ENCODE results near the gene COTL1. TPM values are rescaled to one million over a fixed set of nuclear protein-coding genes. Genes with fewer than 3 reads are reported as not detected.

Gene COTL1
- total RNA-seq, 2 experiments from 2014 or later = 125 to 232 TPM

DNA sequence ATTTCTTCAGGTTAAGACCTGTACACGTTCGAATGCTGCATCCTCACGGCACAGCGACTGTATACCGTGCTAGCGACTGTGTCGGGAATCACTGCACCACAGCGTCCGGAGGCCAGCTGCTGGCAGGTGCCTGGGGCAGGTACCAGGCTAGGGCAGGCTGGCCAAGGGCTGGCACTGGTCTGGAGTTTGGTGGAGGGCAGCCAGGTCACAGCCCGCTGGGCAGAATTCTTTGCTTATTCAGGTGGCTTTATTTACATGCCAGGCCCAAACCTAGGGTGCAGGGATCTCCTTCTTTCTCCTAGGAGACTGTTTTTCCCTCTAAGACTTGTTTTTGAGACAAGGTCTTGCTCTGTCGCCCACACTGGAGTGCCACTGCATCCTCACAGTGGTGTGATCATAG is 37.9 kb downstream of the COTL1 start:
- H4K20me1 ChIP-seq (ENCODE audit: insufficient read depth, low read length) = peaks cover 8% of the 10 kb centered on the region; the same call in 1 of the 2 replicates
- H3K79me2 ChIP-seq (ENCODE audit: insufficient read depth, low read depth, low read length) = peaks cover 38% of the 10 kb centered on the region
- no peak for DNase-seq (ENCODE audit: low spot score)
- no peak overlapping the region for H3K27ac ChIP-seq (ENCODE audit: low read depth, low read length, poor library complexity, severe bottlenecking)
- H3K4me2 ChIP-seq (ENCODE audit: low read length) = no peak overlapping the region
- peaks cover 78% of the 10 kb centered on the region for H3K36me3 ChIP-seq (ENCODE audit: insufficient read depth, low read length)
- H3K4me1 ChIP-seq (ENCODE audit: insufficient read depth, low read length, poor library complexity, severe bottlenecking) = peaks cover 7% of the 10 kb centered on the region
- H3K9me2 ChIP-seq (ENCODE audit: insufficient read depth, low read length) = no peaks in the 10 kb centered on the region
- H2AFZ ChIP-seq (ENCODE audit: low read length) = no peak overlapping the region
- TF ChIP-seq, protein P1, sequence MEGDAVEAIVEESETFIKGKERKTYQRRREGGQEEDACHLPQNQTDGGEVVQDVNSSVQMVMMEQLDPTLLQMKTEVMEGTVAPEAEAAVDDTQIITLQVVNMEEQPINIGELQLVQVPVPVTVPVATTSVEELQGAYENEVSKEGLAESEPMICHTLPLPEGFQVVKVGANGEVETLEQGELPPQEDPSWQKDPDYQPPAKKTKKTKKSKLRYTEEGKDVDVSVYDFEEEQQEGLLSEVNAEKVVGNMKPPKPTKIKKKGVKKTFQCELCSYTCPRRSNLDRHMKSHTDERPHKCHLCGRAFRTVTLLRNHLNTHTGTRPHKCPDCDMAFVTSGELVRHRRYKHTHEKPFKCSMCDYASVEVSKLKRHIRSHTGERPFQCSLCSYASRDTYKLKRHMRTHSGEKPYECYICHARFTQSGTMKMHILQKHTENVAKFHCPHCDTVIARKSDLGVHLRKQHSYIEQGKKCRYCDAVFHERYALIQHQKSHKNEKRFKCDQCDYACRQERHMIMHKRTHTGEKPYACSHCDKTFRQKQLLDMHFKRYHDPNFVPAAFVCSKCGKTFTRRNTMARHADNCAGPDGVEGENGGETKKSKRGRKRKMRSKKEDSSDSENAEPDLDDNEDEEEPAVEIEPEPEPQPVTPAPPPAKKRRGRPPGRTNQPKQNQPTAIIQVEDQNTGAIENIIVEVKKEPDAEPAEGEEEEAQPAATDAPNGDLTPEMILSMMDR (conservative IDR thresholded peaks at IDR 0.05; ENCODE audit: low read length) = no peak
- TF ChIP-seq EZH2phosphoT487 (IDR thresholded peaks at IDR 0.05; ENCODE audit: borderline replicate concordance, low read depth, low read length) = no peak
- H3K4me3 ChIP-seq (ENCODE audit: low read depth, low read length, poor library complexity, severe bottlenecking) = no peak overlapping the region
- no peaks in the 10 kb centered on the region for H3K9me3 ChIP-seq (ENCODE audit: low read length)
- BruUV-seq (replicated peaks) = no TSS peak
- ChIA-PET CTCF (ENCODE audit: unreplicated experiment) (interaction anchor here (0.6 kb wide), 1 partner anchor 58 kb away, joined by 3 read pairs; no protein-coding TSS in a partner anchor), POLR2A (no interaction called here)
- intact Hi-C loops (cut with micrococcal nuclease; ENCODE audit: unreplicated experiment) = no loop called here

DNA sequence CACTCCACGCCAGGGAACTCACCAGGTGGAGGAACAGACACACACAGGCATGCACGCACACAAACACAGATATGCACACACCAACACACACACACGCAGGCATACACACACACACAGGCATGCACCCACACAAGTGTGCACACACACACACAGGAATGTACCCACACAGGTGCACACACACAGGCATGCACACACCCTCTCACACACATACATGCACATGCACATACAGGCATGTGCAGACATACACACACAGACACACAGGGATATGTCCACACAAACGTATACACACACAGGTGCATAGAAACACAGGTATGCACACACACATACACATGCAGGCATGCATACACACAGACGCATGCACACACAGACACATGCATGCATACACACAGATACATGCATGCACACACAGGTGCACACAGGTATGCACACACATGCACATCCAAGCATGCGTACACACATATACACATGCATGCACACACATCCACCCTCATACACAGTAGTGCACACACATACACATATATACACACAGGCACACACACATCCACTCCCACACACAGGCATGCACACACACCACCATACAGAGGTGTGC is 39.2 kb downstream of the COTL1 start:
- peaks cover 74% of the 10 kb centered on the region for H3K36me3 ChIP-seq (ENCODE audit: insufficient read depth, low read length)
- ChIA-PET POLR2A (no interaction called here), CTCF (ENCODE audit: unreplicated experiment) (no interaction called here)
- no peaks in the 10 kb centered on the region for H3K9me3 ChIP-seq (ENCODE audit: low read length)
- H3K9me2 ChIP-seq (ENCODE audit: insufficient read depth, low read length) = no peaks in the 10 kb centered on the region
- H2AFZ ChIP-seq (ENCODE audit: low read length) = no peak overlapping the region
- DNase-seq (ENCODE audit: low spot score) = no peak
- no peak overlapping the region for H3K27ac ChIP-seq (ENCODE audit: low read depth, low read length, poor library complexity, severe bottlenecking)
- H4K20me1 ChIP-seq (ENCODE audit: insufficient read depth, low read length) = 0 out of 2 replicates have a peak, but pooled peaks cover 4% of the 10 kb centered on the region
- no peak overlapping the region for H3K4me2 ChIP-seq (ENCODE audit: low read length)
- no peak overlapping the region for H3K4me3 ChIP-seq (ENCODE audit: low read depth, low read length, poor library complexity, severe bottlenecking)
- peaks cover 5% of the 10 kb centered on the region for H3K4me1 ChIP-seq (ENCODE audit: insufficient read depth, low read length, poor library complexity, severe bottlenecking)
- peaks cover 29% of the 10 kb centered on the region for H3K79me2 ChIP-seq (ENCODE audit: insufficient read depth, low read depth, low read length)
- TF ChIP-seq, protein P1 (conservative IDR thresholded peaks at IDR 0.05; ENCODE audit: low read length) = no peak
- TF ChIP-seq EZH2phosphoT487 (IDR thresholded peaks at IDR 0.05; ENCODE audit: borderline replicate concordance, low read depth, low read length) = no peak
- no TSS peak for BruUV-seq (replicated peaks)
- intact Hi-C loops (cut with micrococcal nuclease; ENCODE audit: unreplicated experiment) = no loop called here

DNA sequence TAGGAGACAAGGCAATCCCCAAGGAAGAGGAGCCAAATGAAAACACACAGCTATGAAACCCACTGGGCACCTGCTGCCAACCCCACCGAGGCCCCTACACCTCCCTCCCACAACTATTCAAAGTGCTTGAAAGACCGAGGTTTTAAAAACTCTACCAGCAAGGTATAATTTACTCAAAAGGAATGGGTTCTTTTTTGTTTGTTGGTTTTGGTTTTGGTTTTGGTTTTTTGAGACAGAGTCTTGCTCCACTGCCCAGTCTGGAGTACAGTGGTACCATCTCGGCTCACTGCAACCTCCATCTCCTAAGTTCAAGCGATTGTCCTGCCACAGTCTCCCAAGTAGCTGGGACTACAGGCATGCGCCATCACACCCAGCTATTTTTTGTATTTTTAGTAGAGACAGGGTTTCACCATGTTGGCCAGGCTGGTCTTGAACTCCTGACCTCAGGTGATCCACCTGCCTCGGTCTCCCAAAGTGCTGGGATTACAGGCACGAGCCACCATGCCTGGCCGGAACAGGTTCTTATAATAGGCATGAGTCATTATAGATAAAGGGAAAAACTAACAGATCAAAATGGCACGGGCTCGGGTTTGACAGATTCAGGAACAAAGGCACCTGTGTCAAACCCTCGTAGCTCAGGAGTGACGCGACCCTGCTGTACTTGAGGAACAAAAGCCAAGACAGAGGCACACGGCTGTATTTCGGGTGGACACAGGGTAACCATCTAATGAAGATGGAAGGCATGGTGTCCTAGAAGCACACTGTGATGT is 40.7 kb downstream of the COTL1 start:
- H3K27ac ChIP-seq (ENCODE audit: low read depth, low read length, poor library complexity, severe bottlenecking) = no peak overlapping the region
- H3K9me2 ChIP-seq (ENCODE audit: insufficient read depth, low read length) = no peaks in the 10 kb centered on the region
- no peak overlapping the region for H3K4me2 ChIP-seq (ENCODE audit: low read length)
- H3K4me3 ChIP-seq (ENCODE audit: low read depth, low read length, poor library complexity, severe bottlenecking) = no peak overlapping the region
- 0 out of 2 replicates have a peak, but pooled peaks cover 4% of the 10 kb centered on the region for H4K20me1 ChIP-seq (ENCODE audit: insufficient read depth, low read length)
- H3K79me2 ChIP-seq (ENCODE audit: insufficient read depth, low read depth, low read length) = peaks cover 21% of the 10 kb centered on the region
- intact Hi-C loops (cut with micrococcal nuclease; ENCODE audit: unreplicated experiment) = no loop called here
- no peak for DNase-seq (ENCODE audit: low spot score)
- no peak overlapping the region for H2AFZ ChIP-seq (ENCODE audit: low read length)
- H3K36me3 ChIP-seq (ENCODE audit: insufficient read depth, low read length) = peaks cover 77% of the 10 kb centered on the region
- no peaks in the 10 kb centered on the region for H3K9me3 ChIP-seq (ENCODE audit: low read length)
- ChIA-PET CTCF (ENCODE audit: unreplicated experiment) (no interaction called here), POLR2A (interaction anchor here (0.6 to 1.1 kb wide), 3 partner anchors 9 to 59 kb away, joined by 3 to 5 read pairs (median 3); no protein-coding TSS in a partner anchor)
- TF ChIP-seq, protein P1 (conservative IDR thresholded peaks at IDR 0.05; ENCODE audit: low read length) = no peak
- TF ChIP-seq EZH2phosphoT487 (IDR thresholded peaks at IDR 0.05; ENCODE audit: borderline replicate concordance, low read depth, low read length) = no peak
- H3K4me1 ChIP-seq (ENCODE audit: insufficient read depth, low read length, poor library complexity, severe bottlenecking) = peaks cover 5% of the 10 kb centered on the region
- BruUV-seq (replicated peaks) = no TSS peak

Data from OCI-LY7 (cell line).